ENCODE results near the gene EVI5. TPM values are rescaled to one million over a fixed set of nuclear protein-coding genes. Genes with fewer than 3 reads are reported as not detected.
"Not testable (repeated sequence)": the region's sequence is repeated elsewhere in the genome, so short reads cannot be mapped to it uniquely, and the experiment has no call there.

EVI5 gene
- total and polyA plus RNA-seq, 10 of the 15 experiments (the other 5 are each of a cell fraction or from before 2014, with no cell fraction given), result 0.27 to 6.8 (median 1.7) TPM

- H3K4me2 ChIP-seq (ENCODE audit: control insufficient read depth, insufficient read depth), result no peak overlapping the region
- POLR2A ChIA-PET, result interaction anchor here (0.6 kb wide), 1 partner anchor 1443 kb away, joined by 6 read pairs; no protein-coding TSS in a partner anchor
- H3K79me2 ChIP-seq (ENCODE audit: control insufficient read depth, insufficient read depth, low read length), result no peaks in the 10 kb centered on the region
- H3K27ac ChIP-seq (ENCODE audit: control insufficient read depth, insufficient read depth), result no peak overlapping the region
- no peak overlapping the region for H3K4me3 ChIP-seq
- intact Hi-C loops (cut with micrococcal nuclease; ENCODE audit: unreplicated experiment) (no loop called here), in situ Hi-C loops (cut with MboI) (loop anchor here (5.0 kb wide), 1 partner anchor 70 kb away; no protein-coding TSS in a partner anchor)
- DNase-seq (ENCODE audit: low read depth, low spot score) (no peak), FAIRE-seq (no peak), ATAC-seq (no peak)
- H3K9ac ChIP-seq (ENCODE audit: control insufficient read depth, insufficient read depth, low read length), result no peak overlapping the region
- no peaks in the 10 kb centered on the region for H3K27me3 ChIP-seq (replicated peaks in 1 of 2; ENCODE audit: control insufficient read depth in 2 of 2, insufficient read depth in 2 of 2, low read length in 1 of 2)
- no peaks in the 10 kb centered on the region for H3K9me3 ChIP-seq (replicated peaks; ENCODE audit: control insufficient read depth, insufficient read depth, low read length)
- no peaks in the 10 kb centered on the region for H4K20me1 ChIP-seq (ENCODE audit: control insufficient read depth, insufficient read depth)
- H2AFZ ChIP-seq (ENCODE audit: control insufficient read depth, low read depth, low read length), result no peak overlapping the region
- TF ChIP-seq DPF2 (IDR thresholded peaks at IDR 0.05) (no peak), SMAD5 (IDR thresholded peaks at IDR 0.05; ENCODE audit: low read depth) (no peak), CEBPZ (IDR thresholded peaks at IDR 0.05; ENCODE audit: low read depth, low read length) (no peak), EZH2 (IDR thresholded peaks at IDR 0.05; ENCODE audit: borderline replicate concordance, control insufficient read depth, low read depth, low read length) (no peak)
- 58% methylated on average over 1 of the region's 1 CpG for WGBS (ENCODE audit: insufficient coverage, insufficient replicate concordance, low lambda C conversion rate, missing lambda C conversion rate)
- H3K4me1 ChIP-seq (ENCODE audit: control insufficient read depth, insufficient read depth, low read length), result no peaks in the 10 kb centered on the region
- no peaks in the 10 kb centered on the region for H3K36me3 ChIP-seq (ENCODE audit: control insufficient read depth in 2 of 2, insufficient read depth in 2 of 2, low read length in 1 of 2)
- RAD21 ChIA-PET (ENCODE audit: unreplicated experiment), result interaction anchor here (3.1 kb wide), 1 partner anchor 70 kb away, joined by 65 read pairs; no protein-coding TSS in a partner anchor
- no TSS peak for BruUV-seq (replicated peaks)
- CTCF ChIA-PET, result interaction anchor here (0.7 to 6.2 kb wide), 11 partner anchors 8 to 266 kb away, joined by 3 to 178 read pairs (median 4); no protein-coding TSS in a partner anchor
- SMC1A ChIA-PET (ENCODE audit: uncharacterized antibody, unreplicated experiment), result interaction anchor here (1.0 to 2.6 kb wide), 6 partner anchors 9 to 314 kb away, joined by 3 to 56 read pairs (median 4); no protein-coding TSS in a partner anchor
Observed at GRCh38 chr1:92747735-92748134, 37.2 kb downstream of the EVI5 start.

GRCh38 chr1:92746255-92746654, 38.7 kb downstream of the EVI5 start:
- intact Hi-C loops (cut with micrococcal nuclease; ENCODE audit: unreplicated experiment); FAIRE-seq; BruUV-seq (replicated peaks): not testable (repeated sequence)

More at GRCh38 chr1:92746255-92746654, 38.7 kb downstream of the EVI5 start:
- H3K4me1 ChIP-seq (ENCODE audit: control insufficient read depth, insufficient read depth, low read length); H3K27ac ChIP-seq (ENCODE audit: control insufficient read depth, insufficient read depth); H3K79me2 ChIP-seq (ENCODE audit: control insufficient read depth, insufficient read depth, low read length); H2AFZ ChIP-seq (ENCODE audit: control insufficient read depth, low read depth, low read length); H3K4me3 ChIP-seq; H3K9me3 ChIP-seq (replicated peaks; ENCODE audit: control insufficient read depth, insufficient read depth, low read length); H3K27me3 ChIP-seq (replicated peaks in 1 of 2; ENCODE audit: control insufficient read depth in 2 of 2, insufficient read depth in 2 of 2, low read length in 1 of 2); H3K9ac ChIP-seq (ENCODE audit: control insufficient read depth, insufficient read depth, low read length); H3K36me3 ChIP-seq (ENCODE audit: control insufficient read depth in 2 of 2, insufficient read depth in 2 of 2, low read length in 1 of 2); DNase-seq (ENCODE audit: low read depth, low spot score); H4K20me1 ChIP-seq (ENCODE audit: control insufficient read depth, insufficient read depth); H3K4me2 ChIP-seq (ENCODE audit: control insufficient read depth, insufficient read depth); RAD21 ChIA-PET (ENCODE audit: unreplicated experiment); ATAC-seq: not testable (repeated sequence)
- SMC1A ChIA-PET (ENCODE audit: uncharacterized antibody, unreplicated experiment), result interaction anchor here (1.0 to 1.8 kb wide), 4 partner anchors 66 to 248 kb away, joined by 3 to 7 read pairs (median 4); no protein-coding TSS in a partner anchor
- POLR2A ChIA-PET, result interaction anchor here (0.6 to 0.9 kb wide), 3 partner anchors 30 to 411 kb away, joined by 3 to 5 read pairs (median 4); no protein-coding TSS in a partner anchor
- in situ Hi-C loops (cut with MboI), result loop anchor here (5.0 kb wide), 1 partner anchor 71 kb away; no protein-coding TSS in a partner anchor
- CTCF ChIA-PET, result interaction anchor here (0.7 to 6.2 kb wide), 4 partner anchors 9 to 405 kb away, joined by 3 to 178 read pairs (median 4); no protein-coding TSS in a partner anchor
- WGBS (ENCODE audit: insufficient coverage, insufficient replicate concordance, low lambda C conversion rate, missing lambda C conversion rate), result 54% methylated on average over 4 of the region's 4 CpGs
